HEK293 (cell line): Measurements from ENCODE around the gene WDR44.

Source experiments
- ATF2 ChIP-seq: fragments of 450-650 bp; formaldehyde crosslinking; IDR thresholded peaks from 2 replicates; pipeline ENCODE4 v1.5.1; 2016; ENCODE audit warnings: missing biosample characterization, missing genetic modification characterization, low read depth
- CTCF ChIP-seq: fragments of 450-650 bp; formaldehyde crosslinking; IDR thresholded peaks from 2 replicates; pipeline ENCODE4 v1.5.1; 2016; ENCODE audit warnings: missing biosample characterization, missing genetic modification characterization
- KLF16 ChIP-seq: fragments of 450-650 bp; formaldehyde crosslinking; IDR thresholded peaks from 2 replicates; pipeline ENCODE4 v1.5.1; 2017; ENCODE audit warnings: missing biosample characterization, missing genetic modification characterization
- PBX3 ChIP-seq: sonication (generic); formaldehyde crosslinking; IDR thresholded peaks from 2 replicates; pipeline ENCODE4 v1.8.1; 2022; ENCODE audit warnings: mild to moderate bottlenecking, moderate library complexity, missing genetic modification reagents
- REPIN1 ChIP-seq: fragments of 450-650 bp; formaldehyde crosslinking; IDR thresholded peaks from 2 replicates; pipeline ENCODE4 v1.5.1; 2017; ENCODE audit warnings: missing biosample characterization, missing genetic modification characterization, low read depth
- ZNF140 ChIP-seq: fragments of 450-650 bp; formaldehyde crosslinking; IDR thresholded peaks from 2 replicates; pipeline ENCODE4 v1.5.1; 2016; ENCODE audit warnings: missing biosample characterization, missing genetic modification characterization
- ZNF26 ChIP-seq: fragments of 450-650 bp; formaldehyde crosslinking; IDR thresholded peaks from 2 replicates; pipeline ENCODE4 v1.5.1; 2016; ENCODE audit warnings: missing biosample characterization, missing genetic modification characterization
- ZNF302 ChIP-seq: fragments of 450-650 bp; formaldehyde crosslinking; IDR thresholded peaks from 2 replicates; pipeline ENCODE4 v1.5.1; 2016; ENCODE audit warnings: missing biosample characterization, missing genetic modification characterization, low read depth
- ZNF362 ChIP-seq: fragments of 450-650 bp; formaldehyde crosslinking; IDR thresholded peaks from 2 replicates; pipeline ENCODE4 v1.5.1; 2016; ENCODE audit warnings: missing biosample characterization, missing genetic modification characterization
- ZNF398 ChIP-seq: fragments of 450-650 bp; formaldehyde crosslinking; IDR thresholded peaks from 2 replicates; pipeline ENCODE4 v1.5.1; 2017; ENCODE audit warnings: missing biosample characterization, missing genetic modification characterization
- ZNF645 ChIP-seq: fragments of 450-650 bp; formaldehyde crosslinking; IDR thresholded peaks from 2 replicates; pipeline ENCODE4; 2016; ENCODE audit warnings: missing biosample characterization, missing genetic modification characterization
- ZSCAN5A ChIP-seq: fragments of 450-650 bp; formaldehyde crosslinking; IDR thresholded peaks from 2 replicates; pipeline ENCODE4 v1.5.1; 2016; ENCODE audit warnings: missing biosample characterization, missing genetic modification characterization

- TF ChIP-seq ZNF302 (tag by site-specific recombination) (no peak), PBX3 (CRISPR knock-in tag) (no peak), REPIN1 (tag by site-specific recombination) (no peak), ZSCAN5A (tag by site-specific recombination) (no peak), ZNF398 (no peak), CTCF (no peak), ZNF26 (tag by site-specific recombination) (no peak), KLF16 (no peak), ZNF362 (tag by site-specific recombination) (no peak), ZNF140 (tag by site-specific recombination) (no peak), ZNF645 (tag by site-specific recombination) (no peak), ATF2 (tag by site-specific recombination) (no peak)
Observed at GRCh38 chrX:118498755-118499154, 152.8 kb downstream of the WDR44 start.
